OCI-LY7 (cell line): Measurements from ENCODE around the gene PLEKHM3.

ENCODE experiments used
- CTCF ChIP-seq: fragments of 200-600 bp; sonication (generic); conservative IDR thresholded peaks from 2 replicates; pipeline ENCODE4 v1.5.1; 2014; ENCODE audit warnings: mild to moderate bottlenecking, antibody characterized with exemption, low read length, moderate library complexity, mixed read lengths
- EZH2phosphoT487 ChIP-seq: fragments of 200-600 bp; sonication (generic); IDR thresholded peaks from 2 replicates; pipeline ENCODE4 v1.6.1; 2018; ENCODE audit warnings: low read depth, borderline replicate concordance, mild to moderate bottlenecking, mixed run types, antibody characterized with exemption, low read length, moderate library complexity, mixed read lengths

GRCh38 chr2:207833251-207833751 is 192.0 kb downstream of the PLEKHM3 start:
- no peak for TF ChIP-seq CTCF
- no peak for TF ChIP-seq EZH2phosphoT487
